ENCODE results near the gene ZC3H14.
A peak's percentile ranks its signal among the peaks of the same experiment; 100 is the strongest.

Gene ZC3H14

GRCh38 chr14:88542857-88543795, 19.7 kb upstream of the ZC3H14 start:
- Mint-ChIP-seq H3K4me3 (no peak overlapping the region), H3K36me3 (no peaks in the 10 kb centered on the region), H3K4me1 (ENCODE audit: low read depth) (no peaks in the 10 kb centered on the region), H3K27me3 (peaks cover 6% of the 10 kb centered on the region), H3K27ac (no peak overlapping the region), H3K9me3 (ENCODE audit: low read depth) (no peaks in the 10 kb centered on the region)

- no peaks in the 10 kb centered on the region for H3K4me1 Mint-ChIP-seq (ENCODE audit: low read depth)
- no peaks in the 10 kb centered on the region for H3K9me3 Mint-ChIP-seq (ENCODE audit: low read depth)
- peaks cover 5% of the 10 kb centered on the region for H3K27me3 Mint-ChIP-seq
- no peaks in the 10 kb centered on the region for H3K36me3 Mint-ChIP-seq
- no peak overlapping the region for H3K27ac Mint-ChIP-seq
- no peak overlapping the region for H3K4me3 Mint-ChIP-seq
Measured at GRCh38 chr14:88545256-88545655, 17.6 kb upstream of the ZC3H14 start.

- Mint-ChIP-seq H3K4me3 (no peak overlapping the region), H3K9me3 (ENCODE audit: low read depth) (no peaks in the 10 kb centered on the region), H3K36me3 (no peaks in the 10 kb centered on the region), H3K4me1 (ENCODE audit: low read depth) (no peaks in the 10 kb centered on the region), H3K27me3 (peaks cover 5% of the 10 kb centered on the region), H3K27ac (no peak overlapping the region)
Measured at GRCh38 chr14:88546621-88547385, 16.0 kb upstream of the ZC3H14 start.

GRCh38 chr14:88547386-88547780, 15.5 kb upstream of the ZC3H14 start:
- no peak overlapping the region for H3K27ac Mint-ChIP-seq
- H3K4me3 Mint-ChIP-seq = no peak overlapping the region
- peaks cover 3% of the 10 kb centered on the region for H3K4me1 Mint-ChIP-seq (ENCODE audit: low read depth)
- H3K36me3 Mint-ChIP-seq = no peaks in the 10 kb centered on the region
- no peaks in the 10 kb centered on the region for H3K9me3 Mint-ChIP-seq (ENCODE audit: low read depth)
- peaks cover 9% of the 10 kb centered on the region for H3K27me3 Mint-ChIP-seq

GRCh38 chr14:88550078-88550477, 12.8 kb upstream of the ZC3H14 start:
- H3K9me3 Mint-ChIP-seq (ENCODE audit: low read depth) = no peaks in the 10 kb centered on the region
- peaks cover 10% of the 10 kb centered on the region for H3K4me1 Mint-ChIP-seq (ENCODE audit: low read depth)
- H3K27ac Mint-ChIP-seq = no peak overlapping the region
- H3K27me3 Mint-ChIP-seq = peaks cover 17% of the 10 kb centered on the region
- H3K36me3 Mint-ChIP-seq = no peaks in the 10 kb centered on the region
- H3K4me3 Mint-ChIP-seq = no peak overlapping the region

- Mint-ChIP-seq H3K27me3 (peaks cover 26% of the 10 kb centered on the region), H3K27ac (no peak overlapping the region), H3K4me3 (peak overlapping the region; percentile 81), H3K4me1 (ENCODE audit: low read depth) (peaks cover 18% of the 10 kb centered on the region), H3K9me3 (ENCODE audit: low read depth) (no peaks in the 10 kb centered on the region), H3K36me3 (no peaks in the 10 kb centered on the region)
Measured at GRCh38 chr14:88551094-88551870, 11.6 kb upstream of the ZC3H14 start.

- Mint-ChIP-seq H3K4me1 (ENCODE audit: low read depth) (peaks cover 26% of the 10 kb centered on the region), H3K9me3 (ENCODE audit: low read depth) (no peaks in the 10 kb centered on the region), H3K4me3 (peak overlapping the region; percentile 81), H3K27ac (no peak overlapping the region), H3K27me3 (peaks cover 30% of the 10 kb centered on the region), H3K36me3 (no peaks in the 10 kb centered on the region)
Measured at GRCh38 chr14:88551980-88552431, 10.8 kb upstream of the ZC3H14 start.

- peaks cover 34% of the 10 kb centered on the region for H3K4me1 Mint-ChIP-seq (ENCODE audit: low read depth)
- H3K27ac Mint-ChIP-seq = no peak overlapping the region
- peaks cover 30% of the 10 kb centered on the region for H3K27me3 Mint-ChIP-seq
- no peaks in the 10 kb centered on the region for H3K36me3 Mint-ChIP-seq
- H3K4me3 Mint-ChIP-seq = peak overlapping the region; percentile 81
- no peaks in the 10 kb centered on the region for H3K9me3 Mint-ChIP-seq (ENCODE audit: low read depth)
Measured at GRCh38 chr14:88552876-88553275, 10.0 kb upstream of the ZC3H14 start.

GRCh38 chr14:88553886-88554456, 8.9 kb upstream of the ZC3H14 start:
- Mint-ChIP-seq H3K9me3 (ENCODE audit: low read depth) (no peaks in the 10 kb centered on the region), H3K27me3 (peaks cover 29% of the 10 kb centered on the region), H3K4me3 (peak overlapping the region; percentile 82), H3K36me3 (no peaks in the 10 kb centered on the region), H3K4me1 (ENCODE audit: low read depth) (peaks cover 38% of the 10 kb centered on the region), H3K27ac (no peak overlapping the region)

GRCh38 chr14:88554457-88555286, 8.2 kb upstream of the ZC3H14 start, which contains the start of gene PTPN21:
Gene PTPN21 (minus strand): TSS chr14:88555007. CDS start chr14:88550417, 4,590 bp downstream.
- Mint-ChIP-seq H3K27me3 (peaks cover 28% of the 10 kb centered on the region), H3K36me3 (no peaks in the 10 kb centered on the region), H3K27ac (no peak within 1 kb of the TSS), H3K9me3 (ENCODE audit: low read depth) (no peaks in the 10 kb centered on the region), H3K4me1 (ENCODE audit: low read depth) (peaks cover 41% of the 10 kb centered on the region), H3K4me3 (peak within 1 kb of the TSS; percentile 83)

GRCh38 chr14:88556581-88556980, 6.3 kb upstream of the ZC3H14 start:
- H3K27ac Mint-ChIP-seq = no peak overlapping the region
- H3K36me3 Mint-ChIP-seq = no peaks in the 10 kb centered on the region
- no peaks in the 10 kb centered on the region for H3K9me3 Mint-ChIP-seq (ENCODE audit: low read depth)
- H3K4me3 Mint-ChIP-seq = no peak overlapping the region
- peaks cover 45% of the 10 kb centered on the region for H3K4me1 Mint-ChIP-seq (ENCODE audit: low read depth)
- H3K27me3 Mint-ChIP-seq = peaks cover 29% of the 10 kb centered on the region

- Mint-ChIP-seq H3K27ac (no peak overlapping the region), H3K27me3 (peaks cover 15% of the 10 kb centered on the region), H3K4me1 (ENCODE audit: low read depth) (peaks cover 57% of the 10 kb centered on the region), H3K9me3 (ENCODE audit: low read depth) (no peaks in the 10 kb centered on the region), H3K36me3 (no peaks in the 10 kb centered on the region), H3K4me3 (no peak overlapping the region)
Measured at GRCh38 chr14:88559852-88560251, 3.0 kb upstream of the ZC3H14 start.

GRCh38 chr14:88562532-88562830, 356 bp upstream of the ZC3H14 start:
- peak overlapping the region; percentile 91 for H3K4me3 Mint-ChIP-seq

GRCh38 chr14:88563845-88564244, 1.0 kb downstream of the ZC3H14 start:
- H3K27ac Mint-ChIP-seq = peak overlapping the region; percentile 84
- peaks cover 2% of the 10 kb centered on the region for H3K27me3 Mint-ChIP-seq
- peak overlapping the region; percentile 98 for H3K4me3 Mint-ChIP-seq
- H3K9me3 Mint-ChIP-seq (ENCODE audit: low read depth) = no peaks in the 10 kb centered on the region
- H3K4me1 Mint-ChIP-seq (ENCODE audit: low read depth) = peaks cover 37% of the 10 kb centered on the region
- peaks cover 6% of the 10 kb centered on the region for H3K36me3 Mint-ChIP-seq

More at GRCh38 chr14:88562532-88562830, 356 bp upstream of the ZC3H14 start:
- Mint-ChIP-seq H3K4me1 (ENCODE audit: low read depth) (peaks cover 41% of the 10 kb centered on the region), H3K9me3 (ENCODE audit: low read depth) (no peaks in the 10 kb centered on the region), H3K27ac (peak overlapping the region; percentile 83), H3K36me3 (no peaks in the 10 kb centered on the region), H3K27me3 (peaks cover 2% of the 10 kb centered on the region)

Measured in activated naive CD8-positive, alpha-beta T cell (primary cell).